GM19438 (cell line): Measurements from ENCODE around the gene RPL13A.
"Not testable (repeated sequence)": the region's sequence is repeated elsewhere in the genome, so short reads cannot be mapped to it uniquely, and the experiment has no call there.

Experiments used
- ATAC-seq: cut with Tn5 transposase; IDR thresholded peaks from one replicate; pipeline ENCODE4 v1.9.1; 2021; ENCODE audit warnings: low read depth; ENCODE audit not compliant: unreplicated experiment

The RPL13A gene

GRCh38 chr19:49487277-49488045 is at the start of gene RPL13A:
TSS of gene RPL13A (plus strand) at chr19:49487608. CDS start at chr19:49487630, 22 bp downstream.
- ATAC-seq = peak; percentile 93

DNA sequence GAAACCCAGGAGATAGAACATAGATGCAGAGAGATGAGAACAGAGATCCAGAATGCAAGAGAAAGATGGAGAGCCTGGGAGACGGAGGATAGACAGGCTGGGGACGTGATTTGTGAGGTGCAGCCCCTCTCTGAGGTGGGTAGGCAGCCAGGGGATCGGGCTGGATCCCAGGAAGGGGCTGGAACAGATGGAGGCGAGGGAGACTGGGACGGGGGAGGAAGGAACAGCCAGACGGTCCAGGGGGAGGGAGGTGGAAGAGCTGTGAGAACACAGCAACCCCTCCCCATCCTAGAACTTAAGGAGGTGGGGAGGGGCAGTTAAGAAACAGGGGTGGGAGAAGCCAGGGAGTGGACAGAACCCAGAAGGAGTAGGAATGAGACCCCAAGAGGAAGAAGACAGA is 49.1 kb upstream of the RPL13A start:
- ATAC-seq = no peak

GRCh38 chr19:49439836-49440235 is 47.6 kb upstream of the RPL13A start:
- ATAC-seq = no peak

GRCh38 chr19:49440439-49441209 is 46.8 kb upstream of the RPL13A start:
- ATAC-seq = no peak

DNA sequence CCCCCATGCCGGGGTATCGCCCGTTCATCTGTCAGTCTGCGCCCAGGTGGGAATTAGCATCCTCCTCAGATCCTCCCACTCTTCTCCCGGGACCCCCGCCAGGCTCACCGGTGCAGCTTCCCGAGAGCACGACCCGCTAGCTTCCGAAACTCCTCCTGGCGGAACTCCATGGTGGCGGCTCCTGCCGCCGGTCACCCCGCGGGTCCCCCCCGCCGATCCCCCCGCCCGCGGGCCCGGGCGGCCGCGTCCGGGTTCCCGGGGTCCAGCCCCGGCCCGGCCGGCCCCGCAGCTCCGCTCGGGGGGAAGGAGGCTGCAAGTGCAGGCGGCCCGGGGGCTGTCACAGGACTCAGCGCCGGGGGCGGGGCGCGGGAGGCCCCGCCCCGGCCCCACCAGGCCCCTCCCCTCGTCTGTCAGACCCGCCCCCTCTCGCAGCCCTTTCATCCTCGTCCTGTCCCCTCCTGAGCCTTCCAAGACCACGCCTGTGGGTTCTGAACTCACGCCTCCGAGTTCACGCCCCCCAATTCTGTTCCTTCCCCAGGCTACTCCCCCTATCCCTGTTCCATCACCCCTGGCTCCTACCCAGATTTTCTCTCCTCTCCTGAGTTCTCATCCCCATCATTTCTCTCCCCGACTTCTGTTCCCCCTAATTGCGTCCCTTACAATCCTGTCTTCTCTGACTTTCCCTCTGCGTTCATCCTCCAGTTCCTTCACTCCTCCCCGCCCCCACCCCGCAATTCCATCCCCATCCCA is 46.0 kb upstream of the RPL13A start, which contains the start of gene SLC17A7:
SLC17A7 (minus strand) TSS at position 318 of the 750 bp plus-strand sequence; CDS start at position 170, 148 bp downstream.
- no peak for ATAC-seq

GRCh38 chr19:49441960-49442350 is 45.5 kb upstream of the RPL13A start:
- no peak for ATAC-seq

- no peak for ATAC-seq
Observed at GRCh38 chr19:49442354-49442753, 45.1 kb upstream of the RPL13A start.

DNA sequence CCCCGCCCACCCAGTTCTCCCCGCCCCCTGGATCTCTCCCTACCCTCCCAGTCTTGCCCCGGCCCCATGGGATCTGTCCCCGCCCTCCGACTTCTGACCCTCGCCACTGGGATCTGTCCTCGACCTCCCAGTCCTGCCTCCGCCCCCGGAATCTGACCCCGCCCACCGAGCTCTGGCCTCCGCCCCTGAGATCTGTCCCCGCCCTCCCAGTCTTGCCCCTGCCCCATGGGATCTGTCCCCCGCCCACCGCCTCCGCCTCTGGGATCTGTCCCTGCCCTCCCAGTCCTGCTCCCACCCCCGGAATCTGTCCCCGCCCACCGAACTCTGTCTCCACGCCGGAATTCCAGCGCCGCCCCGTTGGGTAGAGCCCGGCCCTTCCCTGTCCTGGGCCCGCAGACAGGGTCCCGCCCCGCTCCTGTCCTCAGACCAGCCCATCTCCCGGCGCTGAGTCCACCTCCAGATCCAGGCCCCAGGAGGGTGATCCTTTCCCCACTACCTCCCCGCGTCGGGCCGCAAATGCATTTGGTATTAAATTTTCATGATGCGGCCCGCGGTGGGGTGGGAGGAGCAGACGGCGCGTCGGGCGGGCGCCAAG is 44.5 kb upstream of the RPL13A start:
- peak; percentile 19 for ATAC-seq

DNA sequence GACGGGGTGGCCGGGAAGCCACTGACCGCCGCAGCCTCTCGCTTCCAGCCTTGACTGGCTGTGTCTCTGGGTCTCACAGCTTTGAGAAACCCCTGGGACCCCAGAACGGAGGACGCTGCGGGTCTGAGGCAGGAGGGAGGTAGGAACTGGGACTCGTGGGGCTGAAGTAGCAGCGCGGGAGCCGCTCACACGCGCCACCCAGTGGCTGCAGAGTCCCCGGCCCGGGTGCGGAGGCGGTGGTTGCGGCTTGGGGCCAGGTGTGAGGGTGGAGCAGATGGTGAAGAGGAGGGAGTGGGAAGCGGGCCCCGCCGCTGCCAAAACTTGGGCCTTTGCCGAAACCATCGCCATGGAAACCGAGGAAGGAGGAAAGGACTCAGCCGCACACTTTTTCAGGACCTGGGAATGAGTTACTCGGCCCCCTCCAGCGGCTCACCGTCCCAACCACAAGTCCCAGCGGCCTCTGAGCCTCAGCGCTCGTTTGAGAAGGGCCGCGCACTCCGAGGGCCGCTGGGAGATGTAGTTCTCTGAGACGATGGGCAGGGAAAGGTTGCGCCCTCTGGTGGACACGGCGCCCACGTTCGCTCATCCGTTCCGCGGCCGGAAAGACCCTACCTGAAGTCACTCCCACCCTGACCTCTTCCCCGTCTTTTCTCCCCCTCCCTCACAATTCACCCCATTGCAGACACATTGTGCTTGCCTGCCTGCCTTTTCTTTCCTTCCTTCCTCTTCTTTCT is 43.9 kb upstream of the RPL13A start:
- ATAC-seq = peak; percentile 71

GRCh38 chr19:49444100-49444700 is 43.2 kb upstream of the RPL13A start:
- ATAC-seq = not testable (repeated sequence)

DNA sequence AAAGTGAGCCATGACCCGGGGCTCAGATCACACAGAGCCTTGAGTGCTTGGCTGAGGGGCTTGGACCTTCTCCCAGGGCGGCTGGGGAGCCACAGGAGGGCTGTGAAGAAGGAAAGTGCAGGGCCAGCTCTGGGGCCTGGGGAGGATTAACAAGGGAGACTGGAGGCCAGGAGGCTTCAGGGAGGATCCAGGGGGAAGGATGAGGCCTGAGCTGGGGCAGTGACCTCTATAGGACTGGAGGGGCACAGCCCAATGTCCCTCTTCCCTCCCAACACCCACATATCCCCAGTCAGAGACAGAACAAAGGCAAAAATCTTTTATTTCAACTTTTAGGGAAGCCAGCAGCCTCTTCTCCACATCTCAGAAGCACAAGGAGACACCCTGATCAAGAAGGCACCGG is 41.4 kb upstream of the RPL13A start:
- no peak for ATAC-seq

GRCh38 chr19:49447485-49448431 is 39.6 kb upstream of the RPL13A start:
- ATAC-seq = no peak

- no peak for ATAC-seq
Observed at GRCh38 chr19:49448432-49448786, 39.0 kb upstream of the RPL13A start.

- ATAC-seq = no peak
Observed at GRCh38 chr19:49450405-49450804, 37.0 kb upstream of the RPL13A start.

- ATAC-seq = peak; percentile 54
Observed at GRCh38 chr19:49451430-49452181, 35.8 kb upstream of the RPL13A start, which contains the start of gene PIH1D1. TSS of gene PIH1D1 (minus strand) at chr19:49451814. CDS start at chr19:49451574, 240 bp downstream.

DNA sequence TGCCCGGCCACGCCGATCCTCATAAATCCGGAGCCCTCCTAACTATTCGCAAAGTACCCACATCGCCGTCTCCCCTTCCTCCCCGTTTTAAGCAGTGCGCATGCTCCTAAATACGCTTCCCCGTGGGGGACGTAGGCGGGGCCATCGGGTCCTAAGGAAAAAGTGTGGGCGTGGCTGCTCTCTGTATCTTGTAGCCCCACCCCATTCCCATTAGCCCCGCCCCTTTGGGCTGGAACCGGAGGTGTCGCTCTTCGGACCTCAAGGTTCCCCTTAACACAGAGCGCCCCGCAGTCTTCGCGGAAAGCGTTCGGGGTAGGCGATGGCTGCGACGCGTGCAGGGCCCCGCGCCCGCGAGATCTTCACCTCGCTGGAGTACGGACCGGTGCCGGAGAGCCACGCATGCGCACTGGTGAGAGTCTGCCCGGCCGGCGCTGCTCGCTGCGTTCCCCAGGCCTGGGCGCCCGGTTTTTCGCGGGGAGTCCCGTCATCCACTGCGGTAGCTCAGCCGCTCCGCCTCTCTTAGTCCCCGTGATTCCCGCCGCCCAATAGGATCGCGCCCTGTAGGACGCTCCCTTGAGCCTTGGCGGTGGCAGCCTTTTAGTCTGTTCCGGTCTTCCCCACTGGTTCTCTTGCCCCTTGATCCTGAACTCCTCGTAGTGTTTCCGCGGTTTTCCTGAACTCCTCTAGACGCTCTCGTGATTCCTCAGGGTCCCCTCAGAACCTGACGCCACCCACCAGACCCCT is 34.2 kb upstream of the RPL13A start, which contains the start of gene ALDH16A1:
ALDH16A1 (plus strand) TSS at position 213 of the 744 bp plus-strand sequence; CDS start at position 320, 107 bp downstream.
- peak; percentile 69 for ATAC-seq

GRCh38 chr19:49453757-49454240 is 33.6 kb upstream of the RPL13A start:
- ATAC-seq = no peak
